ENCODE measurements around the gene ZNF836. TPM values are rescaled to one million over a fixed set of nuclear protein-coding genes. Genes with fewer than 3 reads are reported as not detected.
A peak's percentile ranks its signal among the peaks of the same experiment; 100 is the strongest.

The ZNF836 gene
- polyA plus RNA-seq, 1 donor from 2014 or later = 24.5 TPM

- TF ChIP-seq EP300 (conservative IDR thresholded peaks at IDR 0.05; ENCODE audit: poor library complexity, severe bottlenecking) (no peak), CTCF (IDR thresholded peaks at IDR 0.05; ENCODE audit: poor library complexity, severe bottlenecking) (peak; percentile 2), REST (IDR thresholded peaks at IDR 0.05; ENCODE audit: borderline replicate concordance) (no peak), SMC3 (conservative IDR thresholded peaks at IDR 0.05; ENCODE audit: poor library complexity) (no peak), EZH2 (IDR thresholded peaks at IDR 0.05; ENCODE audit: borderline replicate concordance, insufficient read depth, low read length, poor library complexity, severe bottlenecking) (no peak), TAF1 (IDR thresholded peaks at IDR 0.05; ENCODE audit: low read depth) (no peak), RAD21 (conservative IDR thresholded peaks at IDR 0.05) (no peak), POLR2AphosphoS5 (IDR thresholded peaks at IDR 0.05) (peak; percentile 96)
- Histone ChIP-seq H3K27me3 (ENCODE audit: insufficient read depth, low read depth, low read length) (no peaks in the 10 kb centered on the region), H4K20me1 (ENCODE audit: insufficient read depth) (no peaks in the 10 kb centered on the region), H3K4me2 (ENCODE audit: low read length) (peak overlapping the region; percentile 54), H3K27ac (ENCODE audit: low read length) (peak overlapping the region; percentile 94), H3K9ac (ENCODE audit: low read length) (peak overlapping the region; percentile 79), H3K4me3 (ENCODE audit: low read length) (peak overlapping the region; percentile 88), H3K36me3 (ENCODE audit: insufficient read depth, low read length) (peaks cover 4% of the 10 kb centered on the region), H3K9me2 (ENCODE audit: insufficient read depth, low read length) (no peaks in the 10 kb centered on the region), H2AFZ (ENCODE audit: low read depth, low read length) (peak overlapping the region; percentile 65), H3K79me2 (replicated peaks; ENCODE audit: insufficient read depth, low read length) (peaks cover 41% of the 10 kb centered on the region), H3K9me3 (ENCODE audit: low read length) (no peaks in the 10 kb centered on the region), H3F3A (ENCODE audit: insufficient read depth, low read length, poor library complexity, severe bottlenecking) (no peaks in the 10 kb centered on the region)
Observed at GRCh38 chr19:52188822-52189734, 17.7 kb upstream of the ZNF836 start.

GRCh38 chr19:52187407-52187806 lies 16.0 kb upstream of the ZNF836 start:
- Histone ChIP-seq H3K27me3 (ENCODE audit: insufficient read depth, low read depth, low read length) (no peaks in the 10 kb centered on the region), H3K27ac (ENCODE audit: low read length) (no peak overlapping the region), H3K4me3 (ENCODE audit: low read length) (no peak overlapping the region), H3K36me3 (ENCODE audit: insufficient read depth, low read length) (no peaks in the 10 kb centered on the region), H3K79me2 (replicated peaks; ENCODE audit: insufficient read depth, low read length) (peaks cover 26% of the 10 kb centered on the region), H3K9me3 (ENCODE audit: low read length) (no peaks in the 10 kb centered on the region), H3K9me2 (ENCODE audit: insufficient read depth, low read length) (no peaks in the 10 kb centered on the region), H3F3A (ENCODE audit: insufficient read depth, low read length, poor library complexity, severe bottlenecking) (no peaks in the 10 kb centered on the region), H4K20me1 (ENCODE audit: insufficient read depth) (no peaks in the 10 kb centered on the region), H3K9ac (ENCODE audit: low read length) (no peak overlapping the region), H3K4me2 (ENCODE audit: low read length) (no peak overlapping the region), H2AFZ (ENCODE audit: low read depth, low read length) (no peak overlapping the region)
- no peak for TF ChIP-seq CTCF (IDR thresholded peaks at IDR 0.05; ENCODE audit: poor library complexity, severe bottlenecking)
- no peak for TF ChIP-seq SMC3 (conservative IDR thresholded peaks at IDR 0.05; ENCODE audit: poor library complexity)
- TF ChIP-seq EP300 (conservative IDR thresholded peaks at IDR 0.05; ENCODE audit: poor library complexity, severe bottlenecking) = no peak
